HEK293 (cell line): Measurements from ENCODE around the gene CCDC38.

Experiments
- BCL11A ChIP-seq: fragments of 450-650 bp; formaldehyde crosslinking; IDR thresholded peaks from 2 replicates; pipeline ENCODE4 v1.5.1; 2016; ENCODE audit warnings: low read depth, missing biosample characterization, missing genetic modification characterization
- GFI1B ChIP-seq: fragments of 450-650 bp; formaldehyde crosslinking; IDR thresholded peaks from 2 replicates; pipeline ENCODE4 v1.5.1; 2016; ENCODE audit warnings: missing biosample characterization, missing genetic modification characterization
- GLIS1 ChIP-seq: fragments of 450-650 bp; formaldehyde crosslinking; IDR thresholded peaks from 2 replicates; pipeline ENCODE4 v1.5.1; 2016; ENCODE audit warnings: missing biosample characterization, missing genetic modification characterization
- KLF7 ChIP-seq: fragments of 450-650 bp; formaldehyde crosslinking; IDR thresholded peaks from 2 replicates; pipeline ENCODE4 v1.5.1; 2016; ENCODE audit warnings: missing biosample characterization, missing genetic modification characterization, borderline replicate concordance
- RBAK ChIP-seq: fragments of 450-650 bp; formaldehyde crosslinking; IDR thresholded peaks from 2 replicates; pipeline ENCODE4 v1.5.1; 2016; ENCODE audit warnings: missing biosample characterization, missing genetic modification characterization
- SETDB1 ChIP-seq: IDR thresholded peaks from one replicate; pipeline ENCODE4 v1.6.1; 2017; ENCODE audit warnings: mild to moderate bottlenecking, low read length, moderate library complexity, mixed read lengths; ENCODE audit not compliant: insufficient read length
- YY1 ChIP-seq: fragments of 450-650 bp; formaldehyde crosslinking; IDR thresholded peaks from 2 replicates; pipeline ENCODE4 v1.5.1; 2018; ENCODE audit warnings: missing biosample characterization, missing genetic modification characterization
- ZBTB1 ChIP-seq: fragments of 450-650 bp; formaldehyde crosslinking; IDR thresholded peaks from 2 replicates; pipeline ENCODE4 v1.5.1; 2016; ENCODE audit warnings: missing biosample characterization, missing genetic modification characterization
- ZBTB21 ChIP-seq: fragments of 450-650 bp; formaldehyde crosslinking; IDR thresholded peaks from 2 replicates; pipeline ENCODE4 v1.5.1; 2017; ENCODE audit warnings: missing biosample characterization, missing genetic modification characterization
- ZNF155 ChIP-seq: fragments of 450-650 bp; formaldehyde crosslinking; IDR thresholded peaks from 2 replicates; pipeline ENCODE4 v1.5.1; 2016; ENCODE audit warnings: missing biosample characterization, missing genetic modification characterization
- ZNF175 ChIP-seq: fragments of 450-650 bp; formaldehyde crosslinking; IDR thresholded peaks from 2 replicates; pipeline ENCODE4 v1.5.1; 2016; ENCODE audit warnings: missing biosample characterization, missing genetic modification characterization
- ZNF2 ChIP-seq: fragments of 450-650 bp; formaldehyde crosslinking; IDR thresholded peaks from 2 replicates; pipeline ENCODE4 v1.5.1; 2016; ENCODE audit warnings: missing biosample characterization, missing genetic modification characterization
- ZNF239 ChIP-seq: fragments of 450-650 bp; formaldehyde crosslinking; IDR thresholded peaks from 2 replicates; pipeline ENCODE4 v1.5.1; 2016; ENCODE audit warnings: missing biosample characterization, missing genetic modification characterization
- ZNF366 ChIP-seq: fragments of 450-650 bp; formaldehyde crosslinking; conservative IDR thresholded peaks from 2 replicates; pipeline ENCODE4 v1.5.1; 2016; ENCODE audit warnings: missing biosample characterization, missing genetic modification characterization
- ZNF391 ChIP-seq: fragments of 450-650 bp; formaldehyde crosslinking; IDR thresholded peaks from 2 replicates; pipeline ENCODE4 v1.5.1; 2016; ENCODE audit warnings: low read depth, missing biosample characterization, missing genetic modification characterization, borderline replicate concordance
- ZNF404 ChIP-seq: fragments of 450-650 bp; formaldehyde crosslinking; IDR thresholded peaks from 2 replicates; pipeline ENCODE4 v1.5.1; 2017; ENCODE audit warnings: missing biosample characterization, missing genetic modification characterization
- ZNF548 ChIP-seq: fragments of 450-650 bp; formaldehyde crosslinking; IDR thresholded peaks from 2 replicates; pipeline ENCODE4 v1.5.1; 2016; ENCODE audit warnings: missing biosample characterization, missing genetic modification characterization
- ZNF558 ChIP-seq: fragments of 450-650 bp; formaldehyde crosslinking; IDR thresholded peaks from 2 replicates; pipeline ENCODE4 v1.5.1; 2016; ENCODE audit warnings: missing biosample characterization, missing genetic modification characterization
- ZNF596 ChIP-seq: fragments of 450-650 bp; IDR thresholded peaks from 2 replicates; pipeline ENCODE4 v1.5.0; 2018; ENCODE audit warnings: missing biosample characterization, mild to moderate bottlenecking, missing genetic modification characterization, moderate library complexity
- ZNF654 ChIP-seq: fragments of 450-650 bp; formaldehyde crosslinking; IDR thresholded peaks from 2 replicates; pipeline ENCODE4 v1.5.1; 2016; ENCODE audit warnings: low read depth, missing biosample characterization, missing genetic modification characterization
- ZNF660 ChIP-seq: fragments of 450-650 bp; IDR thresholded peaks from 2 replicates; pipeline ENCODE4 v1.5.1; 2018; ENCODE audit warnings: missing biosample characterization, mild to moderate bottlenecking, missing genetic modification characterization
- ZNF670 ChIP-seq: fragments of 450-650 bp; formaldehyde crosslinking; IDR thresholded peaks from 2 replicates; pipeline ENCODE4 v1.5.1; 2016; ENCODE audit warnings: missing biosample characterization, missing genetic modification characterization, low read depth
- ZNF677 ChIP-seq: fragments of 450-650 bp; IDR thresholded peaks from 2 replicates; pipeline ENCODE4 v1.5.0; 2018; ENCODE audit warnings: missing biosample characterization, mild to moderate bottlenecking, missing genetic modification characterization, moderate library complexity
- ZNF701 ChIP-seq: fragments of 450-650 bp; formaldehyde crosslinking; IDR thresholded peaks from 2 replicates; pipeline ENCODE4 v1.5.1; 2016; ENCODE audit warnings: missing biosample characterization, missing genetic modification characterization
- ZNF791 ChIP-seq: fragments of 450-650 bp; formaldehyde crosslinking; IDR thresholded peaks from 2 replicates; pipeline ENCODE4 v1.5.1; 2016; ENCODE audit warnings: missing biosample characterization, missing genetic modification characterization
- TF ChIP-seq, protein P1 (sequence below): fragments of 450-650 bp; formaldehyde crosslinking; IDR thresholded peaks from 2 replicates; pipeline ENCODE4 v1.5.1; 2016; ENCODE audit warnings: missing biosample characterization, missing genetic modification characterization
- TF ChIP-seq, protein P2 (sequence below): fragments of 450-650 bp; formaldehyde crosslinking; IDR thresholded peaks from 2 replicates; pipeline ENCODE4 v1.5.1; 2016; ENCODE audit warnings: missing biosample characterization, missing genetic modification characterization
- TF ChIP-seq, protein P3 (sequence below): fragments of 450-650 bp; formaldehyde crosslinking; IDR thresholded peaks from 2 replicates; pipeline ENCODE4 v1.5.1; 2016; ENCODE audit warnings: missing biosample characterization, missing genetic modification characterization
- TF ChIP-seq, protein P4 (sequence below): fragments of 450-650 bp; formaldehyde crosslinking; conservative IDR thresholded peaks from 2 replicates; pipeline ENCODE4 v1.5.1; 2016; ENCODE audit warnings: low read depth, missing biosample characterization, missing genetic modification characterization
- TF ChIP-seq, protein P5 (sequence below): fragments of 450-650 bp; formaldehyde crosslinking; IDR thresholded peaks from 2 replicates; pipeline ENCODE4 v1.5.1; 2017; ENCODE audit warnings: missing biosample characterization, missing genetic modification characterization

CCDC38 gene

DNA sequence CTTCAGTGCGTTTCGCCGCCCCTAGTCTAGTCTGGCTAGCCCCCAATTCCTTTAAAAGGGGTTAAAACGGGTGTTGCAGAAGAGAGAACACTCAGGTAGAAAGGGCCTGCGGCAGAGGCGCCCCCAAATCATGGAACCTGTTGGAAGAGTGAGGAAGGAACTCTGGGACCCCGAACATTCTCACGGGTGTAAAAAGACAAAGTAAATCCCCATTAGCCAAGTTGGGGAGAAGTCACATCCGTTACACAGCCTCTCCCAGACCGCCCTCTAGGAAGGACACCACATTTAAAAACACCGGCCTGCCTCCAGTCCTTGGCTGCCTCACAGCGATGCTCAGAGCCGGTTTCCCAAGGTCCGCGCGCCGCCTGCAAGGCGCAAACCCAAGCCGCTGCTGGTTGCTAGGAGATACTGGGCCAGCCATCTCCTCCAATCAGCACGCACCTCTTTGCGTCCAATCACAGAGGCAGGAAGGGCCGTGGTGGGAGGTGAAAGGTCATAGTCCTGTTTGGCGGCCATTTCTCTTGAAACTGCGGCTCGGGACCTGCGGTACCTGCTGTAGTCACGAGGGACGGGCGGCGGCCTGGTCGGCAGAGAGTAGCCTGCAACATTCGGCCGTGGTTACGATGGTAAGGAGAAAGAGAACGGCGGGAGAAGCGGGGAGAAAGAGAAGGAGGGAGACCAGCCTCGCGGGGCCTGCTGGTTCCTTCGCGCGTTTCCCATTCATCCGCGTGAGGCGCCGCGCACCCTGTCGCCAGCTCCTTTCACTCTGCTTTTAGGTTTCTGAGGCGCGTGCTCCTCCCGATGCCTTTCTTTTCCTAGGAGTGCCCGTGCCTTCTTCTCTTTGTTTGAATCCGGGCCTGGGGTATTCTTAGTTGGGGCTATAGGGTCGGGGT lies 83.7 kb downstream of the CCDC38 start, which contains the start of gene SNRPF (continued):
- TF ChIP-seq ZNF175 (tag by site-specific recombination) (no peak), ZNF660 (tag by site-specific recombination) (peak; percentile 70; the same call in 1 of the 2 replicates), ZNF2 (tag by site-specific recombination) (no peak; the same call in 1 of the 2 replicates), ZNF155 (tag by site-specific recombination) (no peak), YY1 (tag by site-specific recombination) (peak; percentile 94), ZNF366 (tag by site-specific recombination) (0 out of 2 replicates have a peak, but pooled peaks have one; percentile 8), ZNF791 (no peak), KLF7 (no peak), SETDB1 (no peak), ZNF558 (0 out of 2 replicates have a peak, but pooled peaks have one; percentile 11), ZNF391 (tag by site-specific recombination) (0 out of 2 replicates have a peak, but pooled peaks have one; percentile 45), ZNF239 (tag by site-specific recombination) (no peak), ZNF701 (tag by site-specific recombination) (no peak), ZNF404 (tag by site-specific recombination) (no peak), ZNF596 (no peak), GFI1B (tag by site-specific recombination) (no peak), ZNF670 (tag by site-specific recombination) (no peak), ZNF548 (tag by site-specific recombination) (no peak), ZNF677 (tag by site-specific recombination) (no peak), GLIS1 (no peak), ZBTB21 (tag by site-specific recombination) (no peak), ZBTB1 (tag by site-specific recombination) (no peak), BCL11A (tag by site-specific recombination) (no peak), RBAK (tag by site-specific recombination) (no peak), ZNF654 (no peak)
- TF ChIP-seq, protein P1, sequence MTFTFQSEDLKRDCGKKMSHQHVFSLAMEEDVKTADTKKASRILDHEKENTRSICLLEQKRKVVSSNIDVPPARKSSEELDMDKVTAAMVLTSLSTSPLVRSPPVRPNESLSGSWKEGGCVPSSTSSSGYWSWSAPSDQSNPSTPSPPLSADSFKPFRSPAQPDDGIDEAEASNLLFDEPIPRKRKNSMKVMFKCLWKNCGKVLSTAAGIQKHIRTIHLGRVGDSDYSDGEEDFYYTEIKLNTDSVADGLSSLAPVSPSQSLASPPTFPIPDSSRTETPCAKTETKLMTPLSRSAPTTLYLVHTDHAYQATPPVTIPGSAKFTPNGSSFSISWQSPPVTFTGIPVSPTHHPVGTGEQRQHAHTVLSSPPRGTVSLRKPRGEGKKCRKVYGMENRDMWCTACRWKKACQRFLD (tag by site-specific recombination) = no peak
- TF ChIP-seq, protein P2, sequence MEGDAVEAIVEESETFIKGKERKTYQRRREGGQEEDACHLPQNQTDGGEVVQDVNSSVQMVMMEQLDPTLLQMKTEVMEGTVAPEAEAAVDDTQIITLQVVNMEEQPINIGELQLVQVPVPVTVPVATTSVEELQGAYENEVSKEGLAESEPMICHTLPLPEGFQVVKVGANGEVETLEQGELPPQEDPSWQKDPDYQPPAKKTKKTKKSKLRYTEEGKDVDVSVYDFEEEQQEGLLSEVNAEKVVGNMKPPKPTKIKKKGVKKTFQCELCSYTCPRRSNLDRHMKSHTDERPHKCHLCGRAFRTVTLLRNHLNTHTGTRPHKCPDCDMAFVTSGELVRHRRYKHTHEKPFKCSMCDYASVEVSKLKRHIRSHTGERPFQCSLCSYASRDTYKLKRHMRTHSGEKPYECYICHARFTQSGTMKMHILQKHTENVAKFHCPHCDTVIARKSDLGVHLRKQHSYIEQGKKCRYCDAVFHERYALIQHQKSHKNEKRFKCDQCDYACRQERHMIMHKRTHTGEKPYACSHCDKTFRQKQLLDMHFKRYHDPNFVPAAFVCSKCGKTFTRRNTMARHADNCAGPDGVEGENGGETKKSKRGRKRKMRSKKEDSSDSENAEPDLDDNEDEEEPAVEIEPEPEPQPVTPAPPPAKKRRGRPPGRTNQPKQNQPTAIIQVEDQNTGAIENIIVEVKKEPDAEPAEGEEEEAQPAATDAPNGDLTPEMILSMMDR (tag by site-specific recombination) = peak; percentile 64; the same call in 1 of the 2 replicates
- TF ChIP-seq, protein P3, sequence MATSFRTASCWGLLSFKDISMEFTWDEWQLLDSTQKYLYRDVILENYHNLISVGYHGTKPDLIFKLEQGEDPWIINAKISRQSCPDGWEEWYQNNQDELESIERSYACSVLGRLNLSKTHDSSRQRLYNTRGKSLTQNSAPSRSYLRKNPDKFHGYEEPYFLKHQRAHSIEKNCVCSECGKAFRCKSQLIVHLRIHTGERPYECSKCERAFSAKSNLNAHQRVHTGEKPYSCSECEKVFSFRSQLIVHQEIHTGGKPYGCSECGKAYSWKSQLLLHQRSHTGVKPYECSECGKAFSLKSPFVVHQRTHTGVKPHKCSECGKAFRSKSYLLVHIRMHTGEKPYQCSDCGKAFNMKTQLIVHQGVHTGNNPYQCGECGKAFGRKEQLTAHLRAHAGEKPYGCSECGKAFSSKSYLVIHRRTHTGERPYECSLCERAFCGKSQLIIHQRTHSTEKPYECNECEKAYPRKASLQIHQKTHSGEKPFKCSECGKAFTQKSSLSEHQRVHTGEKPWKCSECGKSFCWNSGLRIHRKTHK (tag by site-specific recombination) = no peak
- TF ChIP-seq, protein P4, sequence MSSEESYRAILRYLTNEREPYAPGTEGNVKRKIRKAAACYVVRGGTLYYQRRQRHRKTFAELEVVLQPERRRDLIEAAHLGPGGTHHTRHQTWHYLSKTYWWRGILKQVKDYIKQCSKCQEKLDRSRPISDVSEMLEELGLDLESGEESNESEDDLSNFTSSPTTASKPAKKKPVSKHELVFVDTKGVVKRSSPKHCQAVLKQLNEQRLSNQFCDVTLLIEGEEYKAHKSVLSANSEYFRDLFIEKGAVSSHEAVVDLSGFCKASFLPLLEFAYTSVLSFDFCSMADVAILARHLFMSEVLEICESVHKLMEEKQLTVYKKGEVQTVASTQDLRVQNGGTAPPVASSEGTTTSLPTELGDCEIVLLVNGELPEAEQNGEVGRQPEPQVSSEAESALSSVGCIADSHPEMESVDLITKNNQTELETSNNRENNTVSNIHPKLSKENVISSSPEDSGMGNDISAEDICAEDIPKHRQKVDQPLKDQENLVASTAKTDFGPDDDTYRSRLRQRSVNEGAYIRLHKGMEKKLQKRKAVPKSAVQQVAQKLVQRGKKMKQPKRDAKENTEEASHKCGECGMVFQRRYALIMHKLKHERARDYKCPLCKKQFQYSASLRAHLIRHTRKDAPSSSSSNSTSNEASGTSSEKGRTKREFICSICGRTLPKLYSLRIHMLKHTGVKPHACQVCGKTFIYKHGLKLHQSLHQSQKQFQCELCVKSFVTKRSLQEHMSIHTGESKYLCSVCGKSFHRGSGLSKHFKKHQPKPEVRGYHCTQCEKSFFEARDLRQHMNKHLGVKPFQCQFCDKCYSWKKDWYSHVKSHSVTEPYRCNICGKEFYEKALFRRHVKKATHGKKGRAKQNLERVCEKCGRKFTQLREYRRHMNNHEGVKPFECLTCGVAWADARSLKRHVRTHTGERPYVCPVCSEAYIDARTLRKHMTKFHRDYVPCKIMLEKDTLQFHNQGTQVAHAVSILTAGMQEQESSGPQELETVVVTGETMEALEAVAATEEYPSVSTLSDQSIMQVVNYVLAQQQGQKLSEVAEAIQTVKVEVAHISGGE (tag by site-specific recombination) = no peak
- TF ChIP-seq, protein P5, sequence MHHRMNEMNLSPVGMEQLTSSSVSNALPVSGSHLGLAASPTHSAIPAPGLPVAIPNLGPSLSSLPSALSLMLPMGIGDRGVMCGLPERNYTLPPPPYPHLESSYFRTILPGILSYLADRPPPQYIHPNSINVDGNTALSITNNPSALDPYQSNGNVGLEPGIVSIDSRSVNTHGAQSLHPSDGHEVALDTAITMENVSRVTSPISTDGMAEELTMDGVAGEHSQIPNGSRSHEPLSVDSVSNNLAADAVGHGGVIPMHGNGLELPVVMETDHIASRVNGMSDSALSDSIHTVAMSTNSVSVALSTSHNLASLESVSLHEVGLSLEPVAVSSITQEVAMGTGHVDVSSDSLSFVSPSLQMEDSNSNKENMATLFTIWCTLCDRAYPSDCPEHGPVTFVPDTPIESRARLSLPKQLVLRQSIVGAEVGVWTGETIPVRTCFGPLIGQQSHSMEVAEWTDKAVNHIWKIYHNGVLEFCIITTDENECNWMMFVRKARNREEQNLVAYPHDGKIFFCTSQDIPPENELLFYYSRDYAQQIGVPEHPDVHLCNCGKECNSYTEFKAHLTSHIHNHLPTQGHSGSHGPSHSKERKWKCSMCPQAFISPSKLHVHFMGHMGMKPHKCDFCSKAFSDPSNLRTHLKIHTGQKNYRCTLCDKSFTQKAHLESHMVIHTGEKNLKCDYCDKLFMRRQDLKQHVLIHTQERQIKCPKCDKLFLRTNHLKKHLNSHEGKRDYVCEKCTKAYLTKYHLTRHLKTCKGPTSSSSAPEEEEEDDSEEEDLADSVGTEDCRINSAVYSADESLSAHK = peak; percentile 48; the same call in 1 of the 2 replicates
